HepG2 (cell line): ENCODE data around the gene FHIT. TPM values are rescaled to one million over a fixed set of nuclear protein-coding genes. Genes with fewer than 3 reads are reported as not detected.

Experiments used
- ATAC-seq: fragments of 200-7000 bp; cut with Tn5 transposase; 3 replicates; pipeline ENCODE4 v1.9.1; 2020; ENCODE audit warnings: mild to moderate bottlenecking, moderate library complexity
- BruUV-seq: library from RNA; stranded (reverse); fragments of 400-500 nt; replicated peaks from 2 replicates; lab custom pipeline; 2021; lab: Mats Ljungman, UMichigan
- CTCF ChIA-PET: fragments of 300-600 bp; formaldehyde crosslinking; extraction: SDS; loops from one replicate; lab custom pipeline; 2021; ENCODE audit warnings: low total read pairs, inconsistent platforms, low intra/inter-chr PET ratio; lab: Yijun Ruan, JAX
- POLR2A ChIA-PET: fragments of 350-600 bp; sonication (Branson Sonifier 250); formaldehyde crosslinking; loops from one replicate; lab custom pipeline; 2020; ENCODE audit warnings: antibody characterized with exemption, inconsistent platforms; lab: Yijun Ruan, JAX
- DNase-seq: peaks from one replicate; pipeline ENCODE4 v3.0.0-alpha.2; 2015; ENCODE audit warnings: low spot score
- FAIRE-seq: peaks from 3 replicates; lab custom pipeline; 2011; peaks lifted over from hg19 to GRCh38; lab: Jason Lieb, UNC
- H2AFZ ChIP-seq: one replicate; pipeline ENCODE4 v1.6.1; 2011; ENCODE audit warnings: low read length, inconsistent platforms
- H3K27ac ChIP-seq: fragments of 300-600 bp; 3 replicates; pipeline ENCODE4 v1.8.0; 2011; ENCODE audit warnings: mixed run types, mild to moderate bottlenecking, mixed read lengths, low read length, inconsistent platforms; ENCODE audit not compliant: insufficient read depth; ENCODE audit errors: extremely low read length
- H3K27me3 ChIP-seq, 2 experiments: fragments of 200-600 bp in 1 of 2; 2 replicates in 1 of 2; 3 replicates in 1 of 2; pipeline versions ENCODE4 v1.6.0 to v1.8.0; 2011; ENCODE audit warnings: low read length in 2 of 2, mild to moderate bottlenecking in 2 of 2, moderate library complexity in 2 of 2, inconsistent platforms in 1 of 2; ENCODE audit not compliant: insufficient read depth in 2 of 2, control insufficient read depth in 1 of 2
- H3K36me3 ChIP-seq, 2 experiments: fragments of 200-600 bp in 1 of 2; replicated peaks in 1 of 2; 2 replicates in 1 of 2; 3 replicates in 1 of 2; pipeline versions ENCODE4 v1.5.1 to v1.8.0; 2011; ENCODE audit warnings: low read length in 2 of 2, inconsistent platforms in 1 of 2; ENCODE audit not compliant: insufficient read depth in 2 of 2, control insufficient read depth in 1 of 2
- H3K4me1 ChIP-seq: 2 replicates; pipeline ENCODE4 v1.5.1; 2012; ENCODE audit warnings: low read length, inconsistent platforms; ENCODE audit not compliant: insufficient read depth
- H3K4me2 ChIP-seq: 2 replicates; pipeline ENCODE4 v1.6.0; 2011; ENCODE audit warnings: low read depth, low read length, inconsistent platforms
- H3K4me3 ChIP-seq, 3 experiments: fragments of 200-600 bp in 1 of 3; sonication (generic), shearing (Covaris generic) in 1 of 3; replicated peaks in 1 of 3; 2 replicates each; pipeline ENCODE4 v1.5.1; 2011 to 2016; ENCODE audit warnings: low read length in 3 of 3, inconsistent platforms in 2 of 3, low read depth in 2 of 3, mild to moderate bottlenecking in 2 of 3, control low read depth in 1 of 3, mixed read lengths in 1 of 3; ENCODE audit not compliant: insufficient read depth in 1 of 3
- H3K79me2 ChIP-seq: one replicate; pipeline ENCODE4 v1.6.1; 2011; ENCODE audit warnings: low read length, inconsistent platforms; ENCODE audit not compliant: insufficient read depth
- H3K9ac ChIP-seq: 2 replicates; pipeline ENCODE4 v1.6.0; 2011; ENCODE audit warnings: mild to moderate bottlenecking, low read depth, low read length, inconsistent platforms; ENCODE audit not compliant: insufficient read depth
- H3K9me3 ChIP-seq: 2 replicates; pipeline ENCODE4 v1.5.1; 2012; ENCODE audit warnings: mild to moderate bottlenecking, low read length
- H4K20me1 ChIP-seq: 2 replicates; pipeline ENCODE4 v1.6.0; 2011; ENCODE audit warnings: inconsistent platforms, mild to moderate bottlenecking, low read length, moderate library complexity; ENCODE audit not compliant: insufficient read depth
- CBX2 ChIP-seq, 2 experiments: fragments of 200-600 bp in 1 of 2; sonication (generic); formaldehyde crosslinking in 1 of 2; IDR thresholded peaks; 2 replicates each; pipeline versions ENCODE4 v1.7.0 to v1.8.1; 2018 to 2022; ENCODE audit warnings: low read depth in 2 of 2, low read length in 1 of 2, mild to moderate bottlenecking in 1 of 2, missing genetic modification reagents in 1 of 2
- E2F2 ChIP-seq: sonication (generic); formaldehyde crosslinking; IDR thresholded peaks from 2 replicates; pipeline ENCODE4 v1.4.0; 2020; ENCODE audit warnings: missing genetic modification reagents, borderline replicate concordance
- GZF1 ChIP-seq: sonication (generic); formaldehyde crosslinking; IDR thresholded peaks from 2 replicates; pipeline ENCODE4 v1.5.1; 2020; ENCODE audit warnings: mild to moderate bottlenecking, missing genetic modification reagents
- JUNB ChIP-seq: sonication (generic); formaldehyde crosslinking; IDR thresholded peaks from 2 replicates; pipeline ENCODE4 v1.8.0; 2022; ENCODE audit warnings: missing genetic modification reagents, mild to moderate bottlenecking, borderline replicate concordance
- MLLT10 ChIP-seq: sonication (generic); formaldehyde crosslinking; IDR thresholded peaks from 2 replicates; pipeline ENCODE4 v1.4.0; 2020; ENCODE audit warnings: missing genetic modification reagents
- NFKB2 ChIP-seq: sonication (generic); formaldehyde crosslinking; IDR thresholded peaks from 2 replicates; pipeline ENCODE4 v1.4.0; 2020; ENCODE audit warnings: missing genetic modification reagents, borderline replicate concordance
- ZBTB34 ChIP-seq: sonication (generic); formaldehyde crosslinking; IDR thresholded peaks from 2 replicates; pipeline ENCODE4 v1.8.0; 2022; ENCODE audit warnings: mild to moderate bottlenecking, missing genetic modification reagents
- ZNF101 ChIP-seq: sonication (generic); formaldehyde crosslinking; IDR thresholded peaks from 2 replicates; pipeline ENCODE4 v1.4.0; 2020; ENCODE audit warnings: mild to moderate bottlenecking, low read depth, missing genetic modification reagents, borderline replicate concordance
- ZNF572 ChIP-seq: sonication (generic); formaldehyde crosslinking; IDR thresholded peaks from 2 replicates; pipeline ENCODE4 v1.5.1; 2020; ENCODE audit warnings: mild to moderate bottlenecking, missing genetic modification reagents
- ZSCAN5A ChIP-seq: sonication (generic); formaldehyde crosslinking; IDR thresholded peaks from 2 replicates; pipeline ENCODE4 v1.8.0; 2022; ENCODE audit warnings: mild to moderate bottlenecking, missing genetic modification reagents, borderline replicate concordance
- WGBS: methylation state at CpG from one replicate; pipeline ENCODE4 v1.1.6; 2017; ENCODE audit warnings: low lambda C conversion rate; 5-methylcytosine and 5-hydroxymethylcytosine counted together
- in situ Hi-C: cut with HindIII; loops from 2 replicates; pipeline ENCODE4 v1.10.0; 2017; ENCODE audit warnings: low pct_unique_long_range_greater_than_20kb; ENCODE audit not compliant: extremely low pct_ligation_motif_present
- intact Hi-C: fragments of 100-400 bp; cut with micrococcal nuclease; formaldehyde crosslinking; loops from one replicate; pipeline ENCODE4 v1.10.0; 2022; ENCODE audit not compliant: unreplicated experiment
- polyA plus RNA-seq, 8 experiments: library from polyadenylated mRNA; depleted of rRNA in 3 of 8; stranded (reverse) in 7 of 8; unstranded in 1 of 8; fragments of >200 nt; fragmentation: Illumina TruSeq in 4 of 8; extraction: Trizol in 4 of 8; gene quantifications; 2 replicates each; pipeline versions ENCODE4 v1.2.1 to v1.2.3, GENCODE V29; 2011 to 2016; ENCODE audit warnings: low read depth in 4 of 8, missing spikeins in 1 of 8, mixed read lengths in 1 of 8; ENCODE audit not compliant: insufficient read depth in 1 of 8
- total RNA-seq, 5 experiments: library from RNA; depleted of rRNA; stranded (reverse); fragments of >200 nt; fragmentation: Illumina TruSeq; extraction: Trizol; gene quantifications; 2 replicates each; pipeline ENCODE4 v1.2.3, GENCODE V29; 2016; ENCODE audit warnings: low read depth in 1 of 5

FHIT gene
- total and polyA plus RNA-seq, 2 of the 13 experiments (the other 11 are each of a cell fraction or from before 2014, with no cell fraction given): 4.0 to 4.6 TPM

GRCh38 chr3:59802045-59802444 is 1449.2 kb downstream of the FHIT start (continued):
- TF ChIP-seq JUNB (CRISPR knock-in tag): no peak
- no peak for TF ChIP-seq MLLT10 (CRISPR knock-in tag)
- TF ChIP-seq ZNF101 (CRISPR knock-in tag): no peak
- TF ChIP-seq ZBTB34: no peak
- no peak for TF ChIP-seq NFKB2 (CRISPR knock-in tag)
- TF ChIP-seq ZNF572: no peak
- no peak for TF ChIP-seq GZF1 (CRISPR knock-in tag)
- TF ChIP-seq E2F2 (CRISPR knock-in tag): no peak

GRCh38 chr3:59800481-59800880 is 1450.8 kb downstream of the FHIT start:
- no peaks in the 10 kb centered on the region; a peak in 1 of 5 replicates for H3K27me3 ChIP-seq
- 41% methylated on average over 2 of the region's 2 CpGs for WGBS
- no peak for TF ChIP-seq ZSCAN5A (CRISPR knock-in tag)
- TF ChIP-seq CBX2 (IDR thresholded peaks at IDR 0.05; ENCODE audit: low read depth, low read length): no peak
- no peak for TF ChIP-seq CBX2 (CRISPR knock-in tag; IDR thresholded peaks at IDR 0.05; ENCODE audit: low read depth)

More at GRCh38 chr3:59800481-59800880, 1450.8 kb downstream of the FHIT start:
- Histone ChIP-seq H3K4me2 (no peak overlapping the region), H3K27ac (no peak overlapping the region), H3K36me3 (no peaks in the 10 kb centered on the region), H3K9ac (no peak overlapping the region), H3K9me3 (no peaks in the 10 kb centered on the region), H3K4me3 (no peak overlapping the region), H4K20me1 (no peaks in the 10 kb centered on the region), H3K4me1 (peaks cover 28% of the 10 kb centered on the region), H3K79me2 (no peaks in the 10 kb centered on the region), H2AFZ (no peak overlapping the region)
- no peak for FAIRE-seq
- POLR2A ChIA-PET: no interaction called here
- no TSS peak for BruUV-seq
- intact Hi-C loops (no loop called here), in situ Hi-C loops (no loop called here)
- no peak for ATAC-seq
- CTCF ChIA-PET: no interaction called here
- no peak for DNase-seq
